ENCODE results near the gene FBXL16.

GRCh38 chr16:734208-734980, 28.8 kb upstream of the FBXL16 start:
- TF ChIP-seq CTCF (IDR thresholded peaks at IDR 0.05; ENCODE audit: borderline replicate concordance, extremely low read depth, low read length, poor library complexity, severe bottlenecking) (no peak), EZH2 (IDR thresholded peaks at IDR 0.05; ENCODE audit: borderline replicate concordance, low read depth, low read length, severe bottlenecking) (no peak)
